Cerebellar cortex (tissue), 1 donor: ENCODE measurements around the gene RASGRF1.
A peak's percentile ranks its signal among the peaks of the same experiment; 100 is the strongest.
"Not testable (repeated sequence)": the region's sequence is repeated elsewhere in the genome, so short reads cannot be mapped to it uniquely, and the experiment has no call there.

ENCODE experiments used
- DNase-seq: peaks from one replicate; pipeline ENCODE4 v3.0.0-alpha.2; 2015; ENCODE audit warnings: low spot score

RASGRF1 gene

GRCh38 chr15:79036323-79036722 lies 54.3 kb downstream of the RASGRF1 start:
- DNase-seq = peak; percentile 58

DNA sequence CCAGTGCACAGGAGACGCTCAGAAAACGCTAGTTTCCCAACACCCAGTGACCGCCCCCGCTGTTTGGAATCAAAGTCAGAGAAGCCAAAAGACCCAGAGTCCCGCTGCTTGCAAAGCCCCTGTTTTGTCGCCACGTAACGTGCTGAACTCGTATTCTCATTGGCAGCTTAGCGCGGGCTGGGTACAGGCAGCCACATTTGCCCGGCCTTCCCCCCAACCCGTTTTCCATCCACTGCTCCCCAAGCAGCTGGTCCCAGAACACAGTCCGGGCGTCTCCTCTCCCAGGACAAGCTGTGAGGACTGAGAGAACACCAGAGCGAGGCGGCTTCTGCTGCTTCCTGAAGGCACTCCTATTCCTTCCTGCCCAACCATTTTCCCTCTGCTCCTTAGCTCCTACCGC lies 54.8 kb downstream of the RASGRF1 start:
- DNase-seq = no peak

DNA sequence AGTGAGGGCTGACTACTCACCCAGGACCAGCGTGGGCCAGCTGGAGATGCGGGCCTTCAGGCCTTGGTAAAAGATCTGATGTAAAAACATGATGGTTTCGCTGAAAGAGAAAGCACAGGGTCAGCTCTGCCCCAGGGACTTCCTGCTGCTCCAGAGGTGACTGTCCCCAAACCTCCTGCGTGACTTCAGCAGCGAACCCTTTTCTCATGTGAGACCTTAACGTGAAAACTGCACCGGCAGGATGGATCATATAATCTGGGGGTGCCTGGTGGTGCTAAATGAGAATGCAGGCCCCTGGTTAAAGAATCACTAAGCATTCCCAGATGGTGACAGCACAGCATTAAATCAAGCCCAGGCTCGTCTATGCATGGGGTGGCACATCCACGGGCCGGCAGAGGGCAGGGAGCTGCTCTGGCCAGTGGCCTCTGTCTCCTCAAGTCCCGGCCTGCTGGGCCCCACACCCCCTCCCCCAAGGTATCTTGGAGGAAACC lies 55.4 kb downstream of the RASGRF1 start:
- DNase-seq = no peak

- no peak for DNase-seq
These were observed 56.3 kb downstream of the RASGRF1 start for GRCh38 chr15:79034284-79034683.

- no peak for DNase-seq
These were observed 57.9 kb downstream of the RASGRF1 start for GRCh38 chr15:79032656-79033055.

DNA sequence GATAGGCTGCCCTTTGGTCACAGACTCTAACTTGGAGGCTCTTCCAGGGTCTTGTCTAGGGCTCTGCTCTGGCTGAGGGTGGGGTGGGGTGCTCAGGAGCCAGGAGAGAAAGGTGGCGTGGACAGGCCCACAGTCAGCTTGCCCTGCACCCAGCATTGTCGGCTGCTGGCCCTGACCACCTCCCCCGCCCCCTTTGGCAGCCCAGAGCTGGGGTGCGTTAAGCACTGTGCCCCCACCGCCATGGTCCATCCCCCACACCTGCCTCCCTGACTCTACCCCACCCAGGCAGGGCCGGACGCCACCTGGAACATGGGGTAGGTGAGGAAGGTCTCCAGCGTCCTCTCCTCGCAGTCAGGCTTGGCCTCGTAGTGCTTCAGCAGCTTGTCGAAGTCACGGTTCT lies 58.8 kb downstream of the RASGRF1 start:
- no peak for DNase-seq

- no peak for DNase-seq
These were observed 59.4 kb downstream of the RASGRF1 start for GRCh38 chr15:79031201-79031600.

DNA sequence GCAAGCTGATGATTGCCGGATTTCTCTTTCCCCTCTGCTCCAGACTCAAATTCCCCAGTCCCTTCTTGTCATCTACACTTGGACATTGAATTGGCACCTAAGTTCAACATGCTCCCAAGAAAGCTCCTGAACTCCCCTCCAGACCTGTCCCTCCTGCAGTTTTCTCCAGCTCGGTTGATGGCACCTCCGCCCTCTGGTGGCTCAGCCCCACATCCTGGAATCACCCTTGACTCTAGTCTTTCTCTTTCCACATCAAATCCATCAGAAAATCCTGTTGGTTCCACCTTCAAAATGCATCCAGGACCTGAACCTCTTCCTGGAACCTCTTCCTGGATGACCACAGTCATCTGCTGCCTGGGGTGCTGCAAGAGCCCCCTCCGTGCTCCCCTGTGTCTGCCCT lies 60.1 kb downstream of the RASGRF1 start:
- no peak for DNase-seq

DNA sequence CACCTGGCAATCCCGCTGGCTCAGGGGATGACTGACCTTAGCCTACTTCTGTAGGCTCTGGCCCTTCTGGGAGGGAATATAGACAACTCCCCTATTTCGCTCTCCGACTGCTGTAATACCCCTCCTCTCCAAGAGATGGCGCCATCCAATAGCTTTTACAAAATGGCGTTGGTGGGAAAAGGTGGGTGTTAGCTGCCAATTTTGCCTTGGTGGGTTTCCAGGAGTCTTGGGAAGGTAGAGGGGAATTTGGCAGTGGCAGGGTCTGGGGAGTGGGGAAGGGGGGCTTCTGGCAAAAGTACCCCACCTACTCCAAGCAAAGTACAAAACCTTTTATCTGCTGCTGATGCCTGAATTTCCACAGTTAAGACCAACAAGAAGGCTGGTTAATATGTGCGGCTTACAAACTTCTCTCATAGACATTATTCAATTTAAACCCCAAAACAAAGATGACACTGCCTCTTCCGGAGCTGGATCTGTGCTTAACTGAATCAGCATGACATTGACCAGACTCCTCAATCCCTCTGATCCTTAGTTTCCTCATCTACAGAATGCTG lies 62.1 kb downstream of the RASGRF1 start:
- peak; percentile 78 for DNase-seq

DNA sequence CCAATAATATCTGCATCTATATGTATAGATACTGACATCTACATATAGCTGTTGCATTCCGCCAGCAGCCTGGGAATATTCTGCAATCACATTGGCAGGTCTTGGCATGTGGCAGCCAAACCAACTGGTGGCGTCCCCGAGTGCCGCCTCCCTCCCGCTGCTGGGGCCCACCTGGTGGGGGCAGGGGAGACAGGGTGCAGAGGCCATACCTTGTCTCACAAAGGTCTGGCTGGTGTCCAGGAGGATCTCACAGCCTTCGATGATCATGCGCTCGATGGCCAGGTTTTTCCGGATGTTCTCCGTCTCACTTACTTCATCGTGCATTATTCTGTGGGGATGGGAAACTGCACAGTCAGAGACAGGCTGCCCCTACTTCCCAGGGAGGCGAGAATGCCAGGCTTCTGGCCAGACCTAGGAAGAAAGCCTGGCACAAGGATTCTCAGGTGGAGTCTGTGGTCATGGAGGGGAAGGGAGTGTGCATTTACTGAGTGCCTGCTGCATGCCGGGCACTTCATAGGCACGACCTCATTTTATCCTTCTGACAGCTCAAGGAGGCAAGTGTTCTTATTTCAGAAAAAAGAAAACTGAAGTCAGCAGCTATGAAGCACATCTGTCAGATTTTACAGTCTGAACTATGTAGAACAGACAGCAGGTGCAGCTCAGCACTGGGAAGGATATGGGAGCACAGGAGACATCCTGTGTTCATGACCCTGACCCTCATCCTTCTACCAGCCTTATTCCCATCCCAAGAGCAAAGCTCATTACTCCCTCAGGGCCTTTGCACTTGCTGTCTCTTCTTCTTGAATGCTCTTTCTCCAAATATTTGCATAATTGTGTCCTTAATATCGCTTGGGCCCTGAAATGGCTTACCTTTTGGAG lies 62.8 kb downstream of the RASGRF1 start:
- no peak for DNase-seq

- no peak for DNase-seq
These were observed 64.8 kb downstream of the RASGRF1 start for GRCh38 chr15:79025802-79026201.

- DNase-seq = no peak
These were observed 65.4 kb downstream of the RASGRF1 start for GRCh38 chr15:79025201-79025600.

- not testable (repeated sequence) for DNase-seq
These were observed 66.1 kb downstream of the RASGRF1 start for GRCh38 chr15:79024493-79024892.

GRCh38 chr15:79023918-79024317 lies 66.7 kb downstream of the RASGRF1 start:
- DNase-seq = no peak

DNA sequence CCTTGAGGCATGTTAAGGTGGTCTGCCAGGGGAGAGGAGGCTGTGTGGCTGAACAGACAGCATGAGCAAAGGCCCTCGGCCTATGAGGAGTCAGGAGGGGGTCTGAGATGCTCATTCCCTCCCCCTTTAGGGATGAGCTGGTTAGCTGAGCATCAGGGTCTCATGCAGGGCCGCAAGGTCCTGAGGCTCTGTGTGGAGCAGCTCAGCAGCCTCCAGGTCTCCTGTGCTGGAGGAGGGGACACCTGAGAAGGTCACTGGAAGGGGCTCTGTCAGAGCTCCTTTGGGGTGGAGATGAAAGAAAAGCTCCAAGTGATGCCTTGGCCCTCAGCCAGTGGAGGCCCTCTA lies 67.1 kb downstream of the RASGRF1 start:
- no peak for DNase-seq

GRCh38 chr15:79018960-79019359 lies 71.6 kb downstream of the RASGRF1 start:
- DNase-seq = no peak

DNA sequence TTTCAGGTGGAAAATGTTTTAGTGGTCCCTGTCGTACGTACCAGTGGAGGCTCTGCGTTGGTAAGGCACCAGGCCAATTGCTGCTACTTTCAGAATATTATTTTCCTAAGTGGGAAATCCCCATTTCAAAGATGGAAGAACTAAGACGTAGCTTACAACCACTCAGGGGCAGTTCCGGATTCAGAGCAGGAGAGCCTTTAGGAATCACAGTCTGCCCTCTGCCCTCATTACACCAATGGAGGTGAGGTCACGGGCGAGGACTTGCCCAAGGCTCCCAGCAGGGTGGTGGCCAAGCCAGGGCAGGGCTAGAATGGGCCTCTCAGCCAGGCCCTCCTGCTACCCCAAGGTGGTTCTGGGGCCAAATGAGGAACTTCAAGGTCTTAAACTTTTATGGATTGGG lies 72.6 kb downstream of the RASGRF1 start:
- DNase-seq = no peak

DNA sequence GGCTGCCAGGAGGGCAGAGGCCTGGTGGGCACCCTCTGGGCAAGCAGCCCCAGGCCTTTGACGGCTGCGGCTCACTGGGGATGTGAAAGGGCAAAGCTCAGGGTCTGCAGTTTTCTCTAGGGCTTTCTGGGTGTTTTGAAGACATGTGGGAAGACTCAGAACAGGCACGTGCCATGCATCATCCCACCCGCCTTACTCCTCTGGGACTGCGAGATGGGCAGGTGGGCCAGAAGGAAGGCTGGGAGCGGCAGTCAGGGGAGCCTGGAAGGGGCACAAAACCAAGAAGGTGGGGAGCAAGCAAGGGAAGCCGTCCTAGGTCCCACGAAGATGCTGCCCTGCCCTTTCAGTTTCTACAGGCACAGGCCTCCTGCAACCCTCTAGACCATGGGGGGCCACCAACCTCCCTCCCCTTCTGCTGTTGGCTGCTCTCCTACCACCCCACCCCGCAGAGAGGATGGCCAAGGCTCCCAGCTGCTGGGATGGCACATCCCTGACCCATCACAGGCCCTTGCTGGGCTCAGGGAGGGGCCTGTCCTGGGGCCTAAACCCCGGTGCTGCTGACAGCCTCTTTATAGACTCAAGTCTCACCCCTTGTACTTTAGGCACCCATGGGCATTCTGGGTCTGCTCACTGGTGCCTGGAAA lies 73.9 kb downstream of the RASGRF1 start:
- no peak for DNase-seq

DNA sequence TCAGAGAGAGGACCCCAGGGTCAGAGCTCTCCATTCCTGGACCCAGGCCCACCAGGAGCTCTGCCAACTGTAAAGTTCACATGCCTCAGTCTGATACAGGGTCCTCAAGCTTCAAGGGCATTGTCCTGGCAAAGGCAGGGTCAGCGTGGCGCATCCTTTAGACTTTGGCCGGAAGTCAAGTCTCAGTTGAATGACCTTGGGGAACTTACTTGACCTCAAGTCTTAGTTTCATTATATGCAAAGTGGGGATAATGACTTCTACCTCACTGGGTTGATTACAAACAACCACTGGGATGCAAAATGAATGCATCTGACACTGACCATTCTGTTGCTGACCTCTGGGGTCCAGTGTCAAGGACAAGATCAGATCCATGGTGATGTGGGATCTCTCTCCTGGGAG lies 75.2 kb downstream of the RASGRF1 start:
- DNase-seq = no peak

DNA sequence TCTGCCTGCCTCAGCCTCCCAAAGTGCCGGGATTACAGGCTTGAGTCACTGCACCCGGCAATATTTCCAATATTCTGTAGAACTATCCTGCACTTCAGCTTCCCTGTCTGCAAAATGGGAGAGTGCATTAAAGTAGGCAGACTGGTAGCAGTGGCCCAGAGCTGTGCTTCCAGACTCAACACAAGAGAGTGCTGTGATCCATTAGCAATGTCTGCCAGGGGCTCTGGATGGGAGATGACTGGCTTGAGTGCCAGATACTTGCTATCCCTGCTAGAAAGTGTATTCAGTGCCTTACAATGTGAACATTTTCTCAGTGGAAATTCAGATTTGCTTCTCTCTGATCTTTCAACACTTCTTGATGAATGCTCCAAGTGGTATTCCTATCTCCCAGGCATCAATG lies 80.3 kb downstream of the RASGRF1 start:
- DNase-seq = no peak

- no peak for DNase-seq
These were observed 81.2 kb downstream of the RASGRF1 start for GRCh38 chr15:79009379-79009778.

GRCh38 chr15:79008659-79009058 lies 81.9 kb downstream of the RASGRF1 start:
- no peak for DNase-seq

DNA sequence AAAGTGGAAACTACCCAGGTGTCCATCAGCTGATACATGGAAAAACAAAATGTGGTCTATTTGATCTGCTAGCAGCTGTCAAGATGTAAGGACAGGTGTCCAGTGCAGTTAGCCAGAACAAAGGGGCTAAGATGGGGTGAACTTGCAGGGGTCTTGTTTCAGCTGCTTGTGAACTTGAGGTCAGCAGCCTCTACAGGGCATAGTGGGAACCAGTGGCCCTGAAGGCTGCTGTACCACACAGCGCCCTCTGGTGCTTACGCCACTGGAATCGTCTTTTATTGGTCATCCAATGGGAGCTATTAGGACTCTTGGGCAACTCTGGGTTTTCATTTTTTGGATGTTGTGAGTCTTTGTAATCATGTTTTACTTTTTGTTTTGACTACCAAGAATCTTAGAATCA lies 83.5 kb downstream of the RASGRF1 start:
- peak; percentile 33 for DNase-seq
